Stimulated activated CD4-positive, alpha-beta T cell treated with anti-CD3 and anti-CD28 coated beads, TNF-alpha, amount 100 ng/mL, for 24 hours (primary cell): ENCODE data around the gene RASAL1.
"Not testable (repeated sequence)": the region's sequence is repeated elsewhere in the genome, so short reads cannot be mapped to it uniquely, and the experiment has no call there.

Experiments used
- DNase-seq, 3 experiments: peaks; one replicate each; pipeline ENCODE4 v3.0.0-alpha.2; 2020; ENCODE audit warnings: low read depth in 3 of 3

RASAL1 gene

GRCh38 chr12:113140706-113141105 lies 5.1 kb upstream of the RASAL1 start:
- no peak for DNase-seq

- DNase-seq: no peak
Observed at GRCh38 chr12:113138826-113139225, 3.3 kb upstream of the RASAL1 start.

GRCh38 chr12:113137861-113138783 lies 2.6 kb upstream of the RASAL1 start:
- DNase-seq: no peak

GRCh38 chr12:113136990-113137511 lies 1.5 kb upstream of the RASAL1 start:
- DNase-seq: no peak

- peak in 2 of 3 experiments; percentile 22 to 68 for DNase-seq
Observed at GRCh38 chr12:113136128-113136989, 798 bp upstream of the RASAL1 start.

GRCh38 chr12:113134521-113134951 lies 1.0 kb downstream of the RASAL1 start:
- DNase-seq: no peak

GRCh38 chr12:113134071-113134470 lies 1.5 kb downstream of the RASAL1 start:
- DNase-seq: no peak

- no peak for DNase-seq
Observed at GRCh38 chr12:113133666-113134065, 1.9 kb downstream of the RASAL1 start.

GRCh38 chr12:113133036-113133435 lies 2.5 kb downstream of the RASAL1 start:
- no peak for DNase-seq

- DNase-seq: no peak
Observed at GRCh38 chr12:113131556-113131955, 4.0 kb downstream of the RASAL1 start.

- no peak for DNase-seq
Observed at GRCh38 chr12:113130457-113131135, 5.0 kb downstream of the RASAL1 start.

- DNase-seq: no peak
Observed at GRCh38 chr12:113129664-113130456, 5.7 kb downstream of the RASAL1 start.

- DNase-seq: no peak
Observed at GRCh38 chr12:113128802-113129663, 6.5 kb downstream of the RASAL1 start.

GRCh38 chr12:113127791-113128199 lies 7.8 kb downstream of the RASAL1 start:
- DNase-seq: no peak

GRCh38 chr12:113120670-113121370 lies 14.7 kb downstream of the RASAL1 start:
- DNase-seq: no peak

- no peak for DNase-seq
Observed at GRCh38 chr12:113119980-113120669, 15.4 kb downstream of the RASAL1 start.

- no peak for DNase-seq
Observed at GRCh38 chr12:113118142-113118541, 17.4 kb downstream of the RASAL1 start.

GRCh38 chr12:113117684-113118083 lies 17.9 kb downstream of the RASAL1 start:
- DNase-seq: not testable (repeated sequence)

- DNase-seq: no peak
Observed at GRCh38 chr12:113116875-113117274, 18.7 kb downstream of the RASAL1 start.
